GM18867 (cell line): ENCODE data around the gene MET.

Source experiments
- ATAC-seq: cut with Tn5 transposase; IDR thresholded peaks from one replicate; pipeline ENCODE4 v1.9.1; 2021; ENCODE audit warnings: mild to moderate bottlenecking, moderate library complexity; ENCODE audit not compliant: unreplicated experiment

MET gene

DNA sequence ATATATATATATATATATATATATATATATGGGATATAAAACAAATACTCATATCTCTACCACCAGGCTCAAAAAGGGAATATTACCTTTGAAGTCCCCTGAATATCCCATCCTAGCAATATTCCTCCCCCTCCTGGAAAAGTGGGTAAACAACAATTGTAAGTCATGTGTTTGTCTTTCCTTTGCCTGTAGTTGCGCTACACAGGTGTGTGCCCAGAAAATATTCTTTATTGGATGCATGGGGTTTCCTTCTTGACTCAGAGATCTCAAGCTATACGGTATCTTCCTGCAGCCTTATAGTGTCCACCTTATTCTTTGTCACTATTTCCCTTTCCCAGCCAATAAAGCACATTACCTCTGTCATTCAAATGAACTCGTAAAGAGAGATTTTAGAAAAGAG lies 54.2 kb downstream of the MET start:
- no peak for ATAC-seq

- ATAC-seq = no peak
These were observed 54.9 kb downstream of the MET start for GRCh38 chr7:116726713-116727431.

GRCh38 chr7:116727432-116728009 lies 55.5 kb downstream of the MET start:
- ATAC-seq = no peak

- ATAC-seq = no peak
These were observed 56.4 kb downstream of the MET start for GRCh38 chr7:116728413-116728812.

GRCh38 chr7:116730097-116731022 lies 58.4 kb downstream of the MET start:
- no peak for ATAC-seq

DNA sequence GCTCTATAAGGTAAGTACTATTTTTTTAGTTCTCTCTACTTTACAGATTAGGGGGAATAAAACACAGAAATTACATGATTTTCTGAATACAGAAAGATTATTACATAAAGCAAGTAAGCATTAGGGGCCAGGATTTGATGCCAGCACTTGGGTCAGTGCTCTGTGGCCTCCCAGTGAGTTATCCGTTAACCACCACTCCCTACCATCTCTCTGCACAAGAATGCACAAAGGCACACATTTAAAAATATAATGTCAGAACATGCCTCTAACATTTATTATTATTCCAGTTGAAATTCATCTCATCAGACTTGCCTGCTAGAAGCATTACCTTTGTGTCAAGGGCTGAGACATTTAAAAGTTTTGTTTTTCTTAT lies 59.0 kb downstream of the MET start:
- no peak for ATAC-seq

- peak; percentile 69 for ATAC-seq
These were observed 59.7 kb downstream of the MET start for GRCh38 chr7:116731445-116732335.

DNA sequence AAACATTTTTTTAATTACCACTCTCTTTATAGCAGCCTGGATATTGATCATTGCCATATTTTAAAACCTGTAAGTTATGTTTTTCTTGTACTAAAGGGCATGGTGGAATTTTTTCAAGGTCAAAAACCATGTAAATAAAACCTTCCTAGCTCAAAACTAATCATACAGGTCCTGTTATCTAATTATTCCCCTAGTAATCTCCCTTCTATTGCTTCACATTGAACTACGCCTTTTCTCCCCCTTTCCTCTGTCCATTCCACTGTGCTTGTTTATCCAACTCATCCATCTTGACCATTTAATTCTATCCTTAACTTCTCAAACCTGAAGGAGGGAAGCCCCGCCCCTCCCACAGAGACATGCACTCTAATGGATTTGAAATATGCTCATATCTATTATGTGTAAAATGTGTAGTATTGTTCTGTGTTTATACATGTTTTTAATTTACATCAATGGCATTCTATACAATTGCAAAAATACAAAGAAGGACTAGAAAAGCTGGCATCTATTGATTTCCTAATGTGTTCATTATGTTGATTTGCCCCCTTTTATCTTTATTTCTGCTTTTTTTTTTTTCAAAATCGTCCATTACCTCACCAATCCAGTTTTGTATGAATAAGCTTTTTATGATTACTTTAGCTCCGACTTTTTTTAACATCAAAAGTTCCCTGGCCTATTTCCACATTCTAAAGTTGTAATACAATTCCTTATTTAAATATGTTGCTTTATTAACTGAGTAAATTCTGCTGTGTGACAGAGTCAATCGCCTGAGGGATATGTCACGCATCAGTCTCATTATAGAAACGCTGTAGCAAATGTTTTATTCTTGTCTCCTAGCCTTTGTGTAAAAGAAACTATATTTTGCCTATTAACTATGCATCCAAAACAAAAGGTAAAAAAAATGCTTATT lies 61.0 kb downstream of the MET start:
- ATAC-seq = no peak

DNA sequence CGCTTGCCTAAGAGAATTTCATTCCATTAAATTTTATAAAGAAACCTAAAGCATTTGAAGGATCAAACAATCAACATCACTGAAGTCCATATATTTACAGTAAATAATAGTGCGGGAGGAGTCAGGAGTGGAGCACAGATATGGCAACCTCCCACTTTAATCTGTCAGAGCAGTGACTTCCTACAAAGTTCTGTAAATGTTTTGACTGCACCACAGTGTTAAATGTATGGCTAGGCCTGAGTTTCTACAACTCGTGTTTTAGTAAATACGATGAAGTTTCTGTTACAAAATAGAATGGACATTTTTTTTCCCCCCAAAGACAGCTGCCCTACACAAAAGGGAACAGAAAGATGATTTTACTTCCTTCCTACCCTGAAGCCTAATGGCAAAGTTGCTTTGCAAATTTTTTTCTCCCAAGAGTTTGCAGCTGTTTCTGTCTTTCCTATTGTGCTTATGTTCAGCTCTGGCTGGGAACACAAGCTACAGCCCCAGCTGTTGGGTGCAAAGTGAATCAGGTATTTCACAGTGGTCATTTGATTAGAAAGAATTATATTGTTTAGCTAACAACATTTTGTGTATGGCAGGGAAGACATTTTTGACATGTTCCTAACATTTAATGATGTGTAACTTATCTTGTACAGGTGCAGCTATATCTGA lies 62.1 kb downstream of the MET start:
- ATAC-seq = peak; percentile 43

DNA sequence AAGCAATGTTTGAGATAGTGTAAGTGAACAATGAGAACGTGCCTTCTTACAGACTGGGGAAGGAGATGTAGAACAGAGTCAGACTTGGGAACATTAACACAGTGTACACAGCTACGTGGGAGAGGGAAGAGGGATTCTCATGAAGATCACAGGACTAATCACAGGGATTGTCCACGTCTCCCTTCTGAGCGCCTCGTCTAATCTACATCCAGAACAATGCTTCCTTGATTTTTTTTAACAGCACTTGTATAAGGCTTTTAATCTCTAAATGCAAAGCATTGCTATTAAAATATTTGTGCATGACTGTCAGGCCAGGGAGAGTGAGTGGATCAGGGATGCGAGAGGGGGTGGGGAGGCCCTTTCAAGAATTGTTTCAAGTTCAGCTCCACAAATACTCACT lies 62.7 kb downstream of the MET start:
- no peak for ATAC-seq

DNA sequence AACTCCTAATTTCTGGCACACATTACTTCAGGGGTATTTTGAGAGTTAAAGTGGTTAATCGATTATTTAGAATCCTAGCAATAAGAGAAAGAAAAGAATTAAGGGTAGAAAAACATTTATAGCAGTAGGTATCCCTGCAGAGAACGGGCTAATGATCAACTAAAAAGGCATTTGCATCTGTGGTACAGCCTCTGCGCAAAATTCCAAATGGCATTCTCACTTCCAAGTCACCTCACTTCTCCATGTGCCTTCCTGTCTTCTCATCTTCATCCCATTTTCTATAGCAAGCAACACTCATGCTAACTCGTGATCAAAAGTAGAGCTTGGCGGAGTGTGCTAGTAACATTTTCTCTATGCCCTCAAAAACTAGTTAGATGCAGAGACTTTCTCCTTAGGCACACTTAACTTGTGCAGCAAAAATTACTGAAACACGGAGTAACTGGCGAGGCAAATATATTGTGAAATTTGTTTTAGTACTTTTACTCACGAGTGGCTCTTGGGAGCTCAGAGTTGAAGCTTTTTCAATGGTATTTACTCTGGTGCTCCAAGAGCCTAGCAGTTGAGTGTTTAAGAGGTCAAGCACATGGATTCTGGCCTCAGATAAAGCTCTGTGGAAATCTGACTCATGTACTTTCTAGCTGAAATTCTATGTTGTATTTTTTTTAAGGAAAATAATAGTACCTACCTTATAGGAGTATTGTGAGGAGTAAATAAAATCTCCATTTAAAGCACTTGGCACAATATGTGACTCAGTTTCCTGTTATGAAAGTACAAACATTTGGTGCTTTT lies 65.1 kb downstream of the MET start:
- ATAC-seq = no peak

DNA sequence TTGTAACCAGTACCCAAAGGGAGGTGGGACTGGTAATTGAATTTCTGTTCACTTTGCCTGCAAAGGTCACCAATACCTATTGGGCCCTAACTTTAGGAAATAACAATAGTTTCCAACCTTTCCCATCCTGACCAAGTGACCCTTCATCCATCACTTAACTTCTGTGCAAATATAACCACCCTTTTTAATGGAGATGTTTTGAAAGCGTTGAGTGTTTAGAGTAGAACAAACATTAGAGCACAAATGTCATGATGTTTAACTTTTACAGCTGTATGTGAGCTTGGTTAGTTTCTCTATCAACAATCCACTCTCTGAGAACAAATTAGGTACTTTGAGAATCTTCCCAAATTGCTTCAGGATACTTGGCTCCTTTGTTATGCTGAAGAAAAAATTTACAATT lies 66.4 kb downstream of the MET start:
- no peak for ATAC-seq

GRCh38 chr7:116739307-116739706 lies 67.3 kb downstream of the MET start:
- ATAC-seq = no peak

- ATAC-seq = no peak
These were observed 68.2 kb downstream of the MET start for GRCh38 chr7:116740231-116740630.

DNA sequence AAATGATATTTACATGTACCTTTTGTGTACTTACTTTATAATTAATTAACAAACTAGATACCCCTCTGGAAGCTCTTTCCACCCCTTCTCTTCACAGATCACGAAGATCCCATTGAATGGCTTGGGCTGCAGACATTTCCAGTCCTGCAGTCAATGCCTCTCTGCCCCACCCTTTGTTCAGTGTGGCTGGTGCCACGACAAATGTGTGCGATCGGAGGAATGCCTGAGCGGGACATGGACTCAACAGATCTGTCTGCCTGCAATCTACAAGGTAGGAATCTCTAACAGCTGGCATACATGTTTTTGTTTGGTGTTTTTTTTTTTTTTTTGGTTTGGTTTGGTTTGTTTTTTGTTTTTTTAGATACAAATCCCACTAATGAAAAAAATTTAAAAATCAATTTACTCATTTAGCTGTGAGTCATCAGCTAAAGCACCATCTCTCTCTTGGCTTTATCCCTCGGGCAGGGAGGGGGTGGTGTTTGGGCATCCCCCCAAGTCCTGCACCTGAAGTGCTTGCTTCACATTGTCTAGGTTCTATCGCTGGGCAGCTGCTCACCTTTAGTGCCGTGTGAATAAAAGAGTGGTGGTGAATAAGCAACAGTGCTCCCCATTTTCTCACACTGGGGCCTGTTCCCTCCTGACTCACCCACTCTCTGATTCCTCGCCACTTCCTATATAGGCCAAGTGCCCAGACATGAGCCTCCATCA lies 68.9 kb downstream of the MET start:
- ATAC-seq = no peak

DNA sequence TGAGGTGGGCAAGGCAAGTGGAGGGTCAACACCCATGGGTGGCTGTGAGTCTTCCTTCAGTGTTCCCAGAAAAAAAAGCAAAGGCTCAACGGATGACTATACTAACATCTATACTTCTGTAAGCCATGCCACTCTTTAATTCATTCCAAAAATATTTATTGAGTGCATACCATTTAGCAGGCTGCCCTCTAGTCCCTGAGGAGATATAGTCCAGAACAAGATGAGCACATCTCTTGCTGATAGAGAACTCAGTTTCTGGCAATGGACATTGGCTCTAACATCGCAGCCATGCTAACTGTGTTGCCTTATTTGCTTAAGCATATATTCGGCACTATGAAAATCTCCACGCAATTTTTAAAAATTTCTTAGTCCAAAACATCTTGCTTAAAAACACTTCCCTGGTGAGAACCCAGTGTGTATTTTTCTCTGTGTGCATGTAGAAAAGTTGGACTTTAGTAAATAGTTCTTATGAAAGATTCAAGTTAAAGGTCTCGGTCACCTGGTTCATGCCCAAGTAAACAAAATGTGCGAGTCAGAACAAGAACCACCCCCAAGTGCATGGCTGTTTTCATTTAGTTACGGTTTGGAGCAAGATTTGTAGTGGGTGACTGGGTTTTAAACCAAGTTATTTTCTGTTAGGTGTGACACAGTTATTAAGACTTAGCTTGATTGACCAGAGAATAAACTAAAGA lies 69.8 kb downstream of the MET start:
- no peak for ATAC-seq

DNA sequence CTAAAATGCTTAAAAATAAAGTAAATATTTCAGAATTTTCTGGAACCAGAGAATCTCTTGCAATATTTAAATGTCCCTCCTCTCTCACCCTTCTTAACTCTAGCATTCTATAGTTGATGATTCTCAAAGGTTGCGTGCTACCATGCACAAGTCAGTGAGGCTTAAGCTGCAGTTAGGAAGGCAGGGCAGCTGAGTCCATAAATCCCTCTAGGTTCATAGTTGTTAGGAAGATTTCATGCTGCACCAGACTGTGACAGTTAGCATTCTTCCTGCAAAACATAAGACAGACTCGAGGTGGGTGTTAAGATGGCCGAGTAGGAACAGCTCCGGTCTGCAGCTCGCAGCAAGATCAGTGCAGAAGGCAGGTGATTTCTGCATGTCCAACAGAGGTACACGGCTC lies 70.6 kb downstream of the MET start:
- no peak for ATAC-seq
